ENCODE data around the gene TLL1.

- no peak for TF ChIP-seq POLR2AphosphoS5 (IDR thresholded peaks at IDR 0.05; ENCODE audit: low read depth, low read length)
- no peak for TF ChIP-seq REST (IDR thresholded peaks at IDR 0.05; ENCODE audit: insufficient read depth in 1 of 2, low read depth in 2 of 2, low read length in 1 of 2)
These were observed 205.3 kb downstream of the TLL1 start for GRCh38 chr4:166078383-166078782.

Measured in Panc1 (cell line).